WERI-Rb-1 (cell line): ENCODE data around the gene SCT.

Experiments used
- DNase-seq: peaks from one replicate; pipeline ENCODE4 v3.0.0-alpha.2; 2020
- H3K27ac ChIP-seq: fragments of 250-450 bp; sonication (Bioruptor Pico); 2 replicates; pipeline ENCODE4 v1.5.1; 2020; ENCODE audit warnings: mild to moderate bottlenecking, moderate library complexity
- H3K27me3 ChIP-seq: fragments of 250-450 bp; sonication (Bioruptor Pico); 2 replicates; pipeline ENCODE4 v1.5.1; 2021; ENCODE audit warnings: mild to moderate bottlenecking, low read depth, moderate library complexity; ENCODE audit not compliant: insufficient read depth, severe bottlenecking
- H3K36me3 ChIP-seq: fragments of 250-450 bp; sonication (Bioruptor Pico); 2 replicates; pipeline ENCODE4 v1.5.1; 2020; ENCODE audit warnings: mild to moderate bottlenecking, moderate library complexity
- H3K4me3 ChIP-seq: 2 replicates; pipeline ENCODE4 v1.5.1; 2011; ENCODE audit warnings: low read depth, mild to moderate bottlenecking, control low read depth, low read length
- H3K9me3 ChIP-seq: fragments of 250-450 bp; sonication (Bioruptor Pico); 2 replicates; pipeline ENCODE4 v1.5.1; 2021; ENCODE audit warnings: mild to moderate bottlenecking, moderate library complexity; ENCODE audit not compliant: severe bottlenecking
- TF ChIP-seq, protein P1 (sequence below): IDR thresholded peaks from 2 replicates; pipeline ENCODE4 v1.5.1; 2011; ENCODE audit warnings: low read depth, mild to moderate bottlenecking, control low read depth, inconsistent platforms, low read length

The SCT gene

GRCh38 chr11:590997-591396 lies 36.0 kb downstream of the SCT start:
- Histone ChIP-seq H3K4me3 (no peak overlapping the region), H3K36me3 (peaks cover 92% of the 10 kb centered on the region), H3K9me3 (no peaks in the 10 kb centered on the region), H3K27ac (no peak overlapping the region), H3K27me3 (no peaks in the 10 kb centered on the region)
- TF ChIP-seq, protein P1, sequence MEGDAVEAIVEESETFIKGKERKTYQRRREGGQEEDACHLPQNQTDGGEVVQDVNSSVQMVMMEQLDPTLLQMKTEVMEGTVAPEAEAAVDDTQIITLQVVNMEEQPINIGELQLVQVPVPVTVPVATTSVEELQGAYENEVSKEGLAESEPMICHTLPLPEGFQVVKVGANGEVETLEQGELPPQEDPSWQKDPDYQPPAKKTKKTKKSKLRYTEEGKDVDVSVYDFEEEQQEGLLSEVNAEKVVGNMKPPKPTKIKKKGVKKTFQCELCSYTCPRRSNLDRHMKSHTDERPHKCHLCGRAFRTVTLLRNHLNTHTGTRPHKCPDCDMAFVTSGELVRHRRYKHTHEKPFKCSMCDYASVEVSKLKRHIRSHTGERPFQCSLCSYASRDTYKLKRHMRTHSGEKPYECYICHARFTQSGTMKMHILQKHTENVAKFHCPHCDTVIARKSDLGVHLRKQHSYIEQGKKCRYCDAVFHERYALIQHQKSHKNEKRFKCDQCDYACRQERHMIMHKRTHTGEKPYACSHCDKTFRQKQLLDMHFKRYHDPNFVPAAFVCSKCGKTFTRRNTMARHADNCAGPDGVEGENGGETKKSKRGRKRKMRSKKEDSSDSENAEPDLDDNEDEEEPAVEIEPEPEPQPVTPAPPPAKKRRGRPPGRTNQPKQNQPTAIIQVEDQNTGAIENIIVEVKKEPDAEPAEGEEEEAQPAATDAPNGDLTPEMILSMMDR, result no peak
- no peak for DNase-seq

- Histone ChIP-seq H3K36me3 (peaks cover 85% of the 10 kb centered on the region), H3K27ac (no peak overlapping the region), H3K27me3 (no peaks in the 10 kb centered on the region), H3K9me3 (no peaks in the 10 kb centered on the region), H3K4me3 (no peak overlapping the region)
- DNase-seq, result no peak
- TF ChIP-seq, protein P1, result no peak
Observed at GRCh38 chr11:589798-590197, 37.2 kb downstream of the SCT start.

- no peaks in the 10 kb centered on the region for H3K27me3 ChIP-seq
- no peak overlapping the region for H3K4me3 ChIP-seq
- no peak for DNase-seq
- peaks cover 81% of the 10 kb centered on the region for H3K36me3 ChIP-seq
- TF ChIP-seq, protein P1, result no peak
- no peak overlapping the region for H3K27ac ChIP-seq
- no peaks in the 10 kb centered on the region for H3K9me3 ChIP-seq
Observed at GRCh38 chr11:587978-588380, 39.0 kb downstream of the SCT start.

GRCh38 chr11:587546-587945 lies 39.4 kb downstream of the SCT start:
- H3K4me3 ChIP-seq, result no peak overlapping the region
- no peaks in the 10 kb centered on the region for H3K27me3 ChIP-seq
- no peak for DNase-seq
- TF ChIP-seq, protein P1, result no peak
- H3K27ac ChIP-seq, result no peak overlapping the region
- H3K9me3 ChIP-seq, result no peaks in the 10 kb centered on the region
- H3K36me3 ChIP-seq, result peaks cover 81% of the 10 kb centered on the region

DNA sequence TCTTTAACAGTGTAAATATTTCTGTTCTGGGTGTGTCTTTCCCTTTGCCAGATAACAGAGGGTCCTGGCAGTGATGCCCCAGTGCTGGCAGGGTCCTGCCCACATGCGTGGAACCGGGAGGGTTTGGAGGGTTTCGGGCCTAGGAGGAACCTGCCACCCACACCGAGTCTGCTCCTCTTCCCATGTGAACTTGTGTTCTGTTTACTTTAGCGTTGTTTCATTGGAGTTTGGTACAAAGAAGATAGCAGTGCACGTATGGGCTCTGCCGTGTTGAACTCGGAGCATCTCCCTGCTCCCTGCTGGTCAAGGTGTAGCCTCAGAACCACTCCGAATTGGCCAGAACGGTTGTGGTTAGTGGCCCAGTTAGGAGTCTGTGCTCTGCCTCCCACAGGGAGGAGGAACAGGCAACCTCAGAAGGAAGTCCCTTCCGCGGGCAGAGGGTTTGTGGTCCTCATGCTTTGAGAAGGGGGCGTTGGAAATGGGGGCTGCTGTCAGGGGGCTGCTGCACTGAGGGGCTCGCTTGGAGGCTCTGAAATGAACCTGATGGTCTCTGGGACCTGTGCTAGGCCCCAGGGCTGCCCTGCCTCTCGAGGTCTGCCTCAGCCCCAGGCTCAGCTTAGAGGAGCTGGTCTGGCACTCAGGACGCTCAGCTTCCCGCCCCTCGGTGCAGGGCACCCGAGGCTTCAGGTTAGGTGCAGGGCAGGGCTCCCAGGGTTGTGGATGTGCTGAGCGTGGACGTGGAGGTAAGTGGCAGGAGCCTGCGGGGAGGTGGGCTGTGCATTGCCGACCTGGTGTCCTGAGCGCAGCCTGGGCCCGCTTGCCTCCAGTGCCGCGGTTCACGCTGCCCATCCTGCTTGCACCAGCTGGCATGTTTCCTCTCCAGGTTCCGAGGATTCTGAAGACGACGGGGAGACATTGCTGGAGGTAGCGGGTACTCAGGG lies 40.3 kb downstream of the SCT start:
- Histone ChIP-seq H3K9me3 (no peaks in the 10 kb centered on the region), H3K27me3 (no peaks in the 10 kb centered on the region), H3K36me3 (peaks cover 81% of the 10 kb centered on the region), H3K27ac (no peak overlapping the region), H3K4me3 (no peak overlapping the region)
- no peak for DNase-seq
- TF ChIP-seq, protein P1, result no peak
